Gastrocnemius medialis (tissue), 4 donors: ENCODE data around the gene ADNP.

Experiments used
- CTCF ChIP-seq, 5 experiments: fragments of 450-650 bp in 3 of 5; fragments of 200-600 bp in 2 of 5; sonication (generic) in 2 of 5; IDR thresholded peaks in 4 of 5; conservative IDR thresholded peaks in 1 of 5; 1 replicate in 4 of 5; 2 replicates in 1 of 5; pipeline ENCODE4 v1.5.1; 2016 to 2019; ENCODE audit warnings: antibody characterized with exemption in 5 of 5, mild to moderate bottlenecking in 3 of 5, moderate library complexity in 3 of 5
- POLR2A ChIP-seq, 2 donors: fragments of 450-650 bp; IDR thresholded peaks; one replicate each; pipeline ENCODE4 v1.6.1; 2017; ENCODE audit warnings: antibody characterized with exemption in 2 of 2, mild to moderate bottlenecking in 2 of 2, moderate library complexity in 2 of 2

- TF ChIP-seq CTCF (IDR thresholded peaks at IDR 0.05 in 4 of 5, conservative IDR thresholded peaks at IDR 0.05 in 1 of 5) (no peak), POLR2A (IDR thresholded peaks at IDR 0.05) (no peak)
Observed at GRCh38 chr20:50862546-50862945, 68.7 kb downstream of the ADNP start.
